Measurements from ENCODE around the gene IRS2.

IRS2 gene

GRCh38 chr13:109762791-109763190, 23.6 kb downstream of the IRS2 start:
- TF ChIP-seq, protein P1, sequence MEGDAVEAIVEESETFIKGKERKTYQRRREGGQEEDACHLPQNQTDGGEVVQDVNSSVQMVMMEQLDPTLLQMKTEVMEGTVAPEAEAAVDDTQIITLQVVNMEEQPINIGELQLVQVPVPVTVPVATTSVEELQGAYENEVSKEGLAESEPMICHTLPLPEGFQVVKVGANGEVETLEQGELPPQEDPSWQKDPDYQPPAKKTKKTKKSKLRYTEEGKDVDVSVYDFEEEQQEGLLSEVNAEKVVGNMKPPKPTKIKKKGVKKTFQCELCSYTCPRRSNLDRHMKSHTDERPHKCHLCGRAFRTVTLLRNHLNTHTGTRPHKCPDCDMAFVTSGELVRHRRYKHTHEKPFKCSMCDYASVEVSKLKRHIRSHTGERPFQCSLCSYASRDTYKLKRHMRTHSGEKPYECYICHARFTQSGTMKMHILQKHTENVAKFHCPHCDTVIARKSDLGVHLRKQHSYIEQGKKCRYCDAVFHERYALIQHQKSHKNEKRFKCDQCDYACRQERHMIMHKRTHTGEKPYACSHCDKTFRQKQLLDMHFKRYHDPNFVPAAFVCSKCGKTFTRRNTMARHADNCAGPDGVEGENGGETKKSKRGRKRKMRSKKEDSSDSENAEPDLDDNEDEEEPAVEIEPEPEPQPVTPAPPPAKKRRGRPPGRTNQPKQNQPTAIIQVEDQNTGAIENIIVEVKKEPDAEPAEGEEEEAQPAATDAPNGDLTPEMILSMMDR (IDR thresholded peaks at IDR 0.05; ENCODE audit: low read depth, low read length, missing control alignments): no peak
- Histone ChIP-seq H3K27ac (no peak overlapping the region), H3K36me3 (replicated peaks) (no peaks in the 10 kb centered on the region), H3K27me3 (replicated peaks) (no peaks in the 10 kb centered on the region), H3K4me3 (ENCODE audit: low read depth, low read length) (no peak overlapping the region)
- in situ Hi-C loops (cut with HindIII; ENCODE audit: low pct_ligation_motif_present, low sequenced_read_pairs): no loop called here
- DNase-seq: no peak

- no peak overlapping the region for H3K4me3 ChIP-seq (ENCODE audit: low read depth, low read length)
- no peak overlapping the region for H3K27ac ChIP-seq
- in situ Hi-C loops (cut with HindIII; ENCODE audit: low pct_ligation_motif_present, low sequenced_read_pairs): no loop called here
- TF ChIP-seq, protein P1 (IDR thresholded peaks at IDR 0.05; ENCODE audit: low read depth, low read length, missing control alignments): no peak
- H3K27me3 ChIP-seq (replicated peaks): no peaks in the 10 kb centered on the region
- no peak for DNase-seq
- H3K36me3 ChIP-seq (replicated peaks): no peaks in the 10 kb centered on the region
Measured at GRCh38 chr13:109761695-109762094, 24.7 kb downstream of the IRS2 start.

GRCh38 chr13:109760951-109761350, 25.4 kb downstream of the IRS2 start:
- H3K27ac ChIP-seq: no peak overlapping the region
- H3K27me3 ChIP-seq (replicated peaks): no peaks in the 10 kb centered on the region
- no peaks in the 10 kb centered on the region for H3K36me3 ChIP-seq (replicated peaks)
- in situ Hi-C loops (cut with HindIII; ENCODE audit: low pct_ligation_motif_present, low sequenced_read_pairs): no loop called here
- TF ChIP-seq, protein P1 (IDR thresholded peaks at IDR 0.05; ENCODE audit: low read depth, low read length, missing control alignments): no peak
- DNase-seq: no peak
- H3K4me3 ChIP-seq (ENCODE audit: low read depth, low read length): no peak overlapping the region

DNA sequence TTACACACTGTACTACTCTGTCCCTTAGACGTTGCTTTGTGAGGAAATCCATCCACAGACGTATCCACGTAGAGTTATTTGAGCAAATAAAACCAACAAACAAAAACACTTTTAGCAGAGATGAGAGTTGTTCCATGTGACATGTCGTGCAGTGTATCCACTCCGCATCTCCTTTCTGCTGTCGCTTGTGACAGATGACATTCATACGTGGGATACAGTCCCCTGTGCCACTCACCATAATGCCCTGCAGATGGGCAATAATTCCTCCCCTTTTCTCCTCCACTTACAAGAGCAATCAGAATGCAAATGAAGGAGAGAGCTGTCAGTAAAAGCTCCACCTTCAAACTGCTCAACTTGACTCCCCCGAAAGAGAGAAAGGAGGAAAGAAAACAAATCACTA, 26.0 kb downstream of the IRS2 start:
- in situ Hi-C loops (cut with HindIII; ENCODE audit: low pct_ligation_motif_present, low sequenced_read_pairs): no loop called here
- TF ChIP-seq, protein P1 (IDR thresholded peaks at IDR 0.05; ENCODE audit: low read depth, low read length, missing control alignments): no peak
- no peaks in the 10 kb centered on the region for H3K27me3 ChIP-seq (replicated peaks)
- H3K36me3 ChIP-seq (replicated peaks): no peaks in the 10 kb centered on the region
- H3K27ac ChIP-seq: no peak overlapping the region
- H3K4me3 ChIP-seq (ENCODE audit: low read depth, low read length): no peak overlapping the region
- no peak for DNase-seq

GRCh38 chr13:109759609-109760008, 26.8 kb downstream of the IRS2 start:
- Histone ChIP-seq H3K4me3 (ENCODE audit: low read depth, low read length) (no peak overlapping the region), H3K27me3 (replicated peaks) (no peaks in the 10 kb centered on the region), H3K27ac (no peak overlapping the region), H3K36me3 (replicated peaks) (no peaks in the 10 kb centered on the region)
- in situ Hi-C loops (cut with HindIII; ENCODE audit: low pct_ligation_motif_present, low sequenced_read_pairs): no loop called here
- TF ChIP-seq, protein P1 (IDR thresholded peaks at IDR 0.05; ENCODE audit: low read depth, low read length, missing control alignments): no peak
- no peak for DNase-seq

DNA sequence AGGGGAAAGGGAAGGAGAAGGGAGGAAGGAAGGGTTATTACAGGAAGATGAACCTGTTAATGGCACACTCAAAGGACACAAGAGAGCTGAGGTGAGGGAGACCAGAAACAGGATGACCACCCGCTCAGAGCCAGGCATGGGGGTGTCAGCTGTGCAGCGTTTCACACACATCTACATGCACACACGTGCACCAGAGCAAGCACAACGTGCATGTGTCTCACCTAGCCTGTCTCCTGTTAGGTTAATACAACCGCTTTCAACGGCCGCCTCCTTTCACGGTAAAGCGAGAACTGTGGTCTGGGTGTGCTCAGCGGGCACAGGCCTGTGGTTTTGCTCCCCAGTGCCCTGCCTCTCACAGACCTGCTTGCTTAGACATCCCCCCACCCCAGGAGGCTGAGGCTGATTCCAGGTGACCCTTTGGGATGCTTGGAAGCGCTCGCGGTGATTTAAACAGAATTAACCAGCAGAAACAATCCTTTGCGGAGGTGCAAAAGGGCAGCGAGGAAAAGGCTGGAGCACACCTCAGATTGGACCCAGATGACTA, 27.4 kb downstream of the IRS2 start:
- H3K27me3 ChIP-seq (replicated peaks): no peaks in the 10 kb centered on the region
- in situ Hi-C loops (cut with HindIII; ENCODE audit: low pct_ligation_motif_present, low sequenced_read_pairs): no loop called here
- TF ChIP-seq, protein P1 (IDR thresholded peaks at IDR 0.05; ENCODE audit: low read depth, low read length, missing control alignments): no peak

More for the DNA sequence above, 27.4 kb downstream of the IRS2 start:
- no peak for DNase-seq
- no peak overlapping the region for H3K27ac ChIP-seq
- no peaks in the 10 kb centered on the region for H3K36me3 ChIP-seq (replicated peaks)
- no peak overlapping the region for H3K4me3 ChIP-seq (ENCODE audit: low read depth, low read length)

Measured in brain microvascular endothelial cell (primary cell).